SK-N-SH (cell line): ENCODE results near the gene SIM2.

Experiments
- CTCF ChIP-seq: fragments of 200-600 bp; sonication (generic); IDR thresholded peaks from 2 replicates; pipeline ENCODE4 v1.6.1; 2017; ENCODE audit warnings: antibody characterized with exemption, mild to moderate bottlenecking, moderate library complexity
- EZH2phosphoT487 ChIP-seq: fragments of 200-600 bp; sonication (generic); IDR thresholded peaks from 2 replicates; pipeline ENCODE4 v1.6.1; 2017; ENCODE audit warnings: low read depth, mixed run types, mild to moderate bottlenecking, antibody characterized with exemption, moderate library complexity, borderline replicate concordance
- SIN3A ChIP-seq: IDR thresholded peaks from 2 replicates; pipeline ENCODE4 v1.6.1; 2012; ENCODE audit warnings: low read depth, mild to moderate bottlenecking, low read length, moderate library complexity, borderline replicate concordance
- USF2 ChIP-seq: fragments of 150-350 bp; IDR thresholded peaks from 2 replicates; pipeline ENCODE4 v1.6.1; 2017; ENCODE audit warnings: antibody characterized with exemption, low read length, low read depth, borderline replicate concordance

- TF ChIP-seq CTCF (no peak), USF2 (no peak), SIN3A (no peak), EZH2phosphoT487 (no peak; the same call in 1 of the 2 replicates)
Observed at GRCh38 chr21:36709868-36710728, 11.2 kb downstream of the SIM2 start.
